Osteoblast (primary cell): ENCODE measurements around the gene NODAL. TPM values are rescaled to one million over a fixed set of nuclear protein-coding genes. Genes with fewer than 3 reads are reported as not detected.

Experiments used
- DNase-seq: peaks from one replicate; pipeline ENCODE4 v3.0.0; 2011; ENCODE audit warnings: low spot score, mixed read lengths; ENCODE audit not compliant: insufficient read length; ENCODE audit errors: missing footprints
- H2AFZ ChIP-seq: 2 replicates; pipeline ENCODE4 v1.6.0; 2011; ENCODE audit warnings: mild to moderate bottlenecking, low read length
- H3K27ac ChIP-seq: 2 replicates; pipeline ENCODE4 v1.5.1; 2011; ENCODE audit warnings: mild to moderate bottlenecking, low read depth, low read length, moderate library complexity
- H3K27me3 ChIP-seq: 2 replicates; pipeline ENCODE4 v1.6.0; 2012; ENCODE audit warnings: mild to moderate bottlenecking, control low read depth, inconsistent platforms, low read length, moderate library complexity; ENCODE audit not compliant: insufficient read depth
- H3K36me3 ChIP-seq: 2 replicates; pipeline ENCODE4 v1.5.1; 2011; ENCODE audit warnings: mild to moderate bottlenecking, low read length, control low read depth, moderate library complexity; ENCODE audit not compliant: insufficient read depth
- H3K4me1 ChIP-seq: 2 replicates; pipeline ENCODE4 v1.5.1; 2011; ENCODE audit warnings: mild to moderate bottlenecking, low read length, control low read depth, moderate library complexity; ENCODE audit not compliant: insufficient read depth
- H3K4me2 ChIP-seq: 2 replicates; pipeline ENCODE4 v1.6.0; 2011; ENCODE audit warnings: mild to moderate bottlenecking, low read length; ENCODE audit not compliant: insufficient read depth
- H3K4me3 ChIP-seq: fragments of 200-600 bp; sonication (generic); 3 replicates; pipeline ENCODE4 v1.5.1; 2012; ENCODE audit warnings: mild to moderate bottlenecking, low read length, inconsistent platforms; ENCODE audit not compliant: insufficient read depth
- H3K79me2 ChIP-seq: 2 replicates; pipeline ENCODE4 v1.6.0; 2012; ENCODE audit warnings: mild to moderate bottlenecking, low read length, control low read depth, inconsistent platforms; ENCODE audit not compliant: insufficient read depth
- H3K9me3 ChIP-seq: 2 replicates; pipeline ENCODE4 v1.5.1; 2011; ENCODE audit warnings: low read depth, low read length, control low read depth
- H4K20me1 ChIP-seq: 2 replicates; pipeline ENCODE4 v1.6.0; 2012; ENCODE audit warnings: mild to moderate bottlenecking, low read length, control low read depth; ENCODE audit not compliant: insufficient read depth
- total RNA-seq: library from RNA; depleted of rRNA; stranded (reverse); fragments of >200 nt; gene quantifications from 2 replicates; pipeline ENCODE4 v1.2.3, GENCODE V29; 2012
- TF ChIP-seq, protein P1 (sequence below): IDR thresholded peaks from 2 replicates; pipeline ENCODE4 v1.5.1; 2011; ENCODE audit warnings: mild to moderate bottlenecking, low read depth, low read length, moderate library complexity; ENCODE audit errors: extremely low read depth

NODAL gene
- total RNA-seq, 1 donor: not detected

DNA sequence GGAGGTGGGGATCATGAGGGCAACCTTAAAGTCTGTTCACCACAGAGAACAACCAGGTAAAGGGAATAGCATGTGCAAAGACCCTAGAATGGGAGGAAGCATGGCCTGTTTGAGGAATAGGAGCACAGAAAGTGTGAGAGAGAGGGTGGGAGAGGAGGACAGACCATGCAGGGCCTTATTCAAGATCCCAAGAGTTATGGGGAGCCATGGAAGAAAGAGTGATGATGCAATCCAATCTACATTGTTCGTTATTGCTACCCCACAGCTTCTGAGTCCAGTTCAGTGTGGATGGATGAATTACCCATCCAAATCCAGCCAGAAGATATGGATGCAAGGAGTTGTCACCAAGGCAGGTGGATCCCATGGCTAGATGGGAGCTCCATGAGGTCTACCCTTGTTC is 45.3 kb downstream of the NODAL start:
- no peaks in the 10 kb centered on the region for H3K9me3 ChIP-seq
- no peaks in the 10 kb centered on the region for H3K79me2 ChIP-seq
- TF ChIP-seq, protein P1, sequence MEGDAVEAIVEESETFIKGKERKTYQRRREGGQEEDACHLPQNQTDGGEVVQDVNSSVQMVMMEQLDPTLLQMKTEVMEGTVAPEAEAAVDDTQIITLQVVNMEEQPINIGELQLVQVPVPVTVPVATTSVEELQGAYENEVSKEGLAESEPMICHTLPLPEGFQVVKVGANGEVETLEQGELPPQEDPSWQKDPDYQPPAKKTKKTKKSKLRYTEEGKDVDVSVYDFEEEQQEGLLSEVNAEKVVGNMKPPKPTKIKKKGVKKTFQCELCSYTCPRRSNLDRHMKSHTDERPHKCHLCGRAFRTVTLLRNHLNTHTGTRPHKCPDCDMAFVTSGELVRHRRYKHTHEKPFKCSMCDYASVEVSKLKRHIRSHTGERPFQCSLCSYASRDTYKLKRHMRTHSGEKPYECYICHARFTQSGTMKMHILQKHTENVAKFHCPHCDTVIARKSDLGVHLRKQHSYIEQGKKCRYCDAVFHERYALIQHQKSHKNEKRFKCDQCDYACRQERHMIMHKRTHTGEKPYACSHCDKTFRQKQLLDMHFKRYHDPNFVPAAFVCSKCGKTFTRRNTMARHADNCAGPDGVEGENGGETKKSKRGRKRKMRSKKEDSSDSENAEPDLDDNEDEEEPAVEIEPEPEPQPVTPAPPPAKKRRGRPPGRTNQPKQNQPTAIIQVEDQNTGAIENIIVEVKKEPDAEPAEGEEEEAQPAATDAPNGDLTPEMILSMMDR: no peak
- no peaks in the 10 kb centered on the region for H3K36me3 ChIP-seq
- no peak overlapping the region for H3K4me2 ChIP-seq
- no peak overlapping the region for H3K4me3 ChIP-seq
- H3K27ac ChIP-seq: no peak overlapping the region
- H3K4me1 ChIP-seq: no peaks in the 10 kb centered on the region
- no peak overlapping the region for H2AFZ ChIP-seq
- H3K27me3 ChIP-seq: peaks cover 7% of the 10 kb centered on the region
- H4K20me1 ChIP-seq: no peaks in the 10 kb centered on the region
- no peak for DNase-seq

DNA sequence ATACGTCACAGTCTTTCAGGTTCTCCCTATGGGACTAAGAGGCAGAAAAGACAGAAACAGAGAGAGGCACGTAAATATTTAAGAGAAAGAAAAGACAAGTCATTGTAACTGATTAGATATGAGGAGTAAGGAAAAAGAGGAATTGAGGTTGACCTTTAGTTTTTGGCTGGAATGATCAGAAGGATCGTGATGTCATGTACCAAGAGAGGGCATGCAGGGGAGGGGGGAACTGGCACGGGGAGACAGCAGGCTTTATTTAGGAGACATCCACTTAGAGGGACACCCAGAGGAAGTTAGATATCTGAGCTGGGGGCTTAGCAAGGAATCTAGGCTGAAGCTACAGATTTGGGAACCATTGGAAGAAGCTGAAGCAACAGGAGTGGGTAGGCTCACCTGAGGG is 49.8 kb downstream of the NODAL start:
- no peak overlapping the region for H2AFZ ChIP-seq
- peak; percentile 25 for DNase-seq
- H3K27me3 ChIP-seq: peaks cover 10% of the 10 kb centered on the region
- no peaks in the 10 kb centered on the region for H3K79me2 ChIP-seq
- H3K27ac ChIP-seq: no peak overlapping the region
- H3K9me3 ChIP-seq: no peaks in the 10 kb centered on the region
- no peaks in the 10 kb centered on the region for H3K4me1 ChIP-seq
- TF ChIP-seq, protein P1: no peak
- no peak overlapping the region for H3K4me3 ChIP-seq
- H3K36me3 ChIP-seq: no peaks in the 10 kb centered on the region
- H4K20me1 ChIP-seq: no peaks in the 10 kb centered on the region
- H3K4me2 ChIP-seq: no peak overlapping the region

Other genes with a start within 250 kb of the NODAL start
- gene PPA1, start 208.3 kb downstream of the NODAL start, total RNA-seq: 200 and 219 TPM in 2 replicates
- gene NPFFR1, start 157.7 kb downstream of the NODAL start, total RNA-seq: not detected in 2 replicates
- 8.3 and 9.1 TPM in 2 replicates for gene LRRC20, start 59.1 kb downstream of the NODAL start, total RNA-seq
- 46.0 and 51.0 TPM in 2 replicates for gene EIF4EBP2, start 37.5 kb downstream of the NODAL start, total RNA-seq
- under 0.01 and 0.29 TPM in 2 replicates for gene PALD1, start 37.1 kb upstream of the NODAL start, total RNA-seq
- gene PRF1, start 161.1 kb upstream of the NODAL start, total RNA-seq: not detected in 2 replicates
- gene ADAMTS14, start 230.8 kb upstream of the NODAL start, total RNA-seq: 2.4 and 2.9 TPM in 2 replicates